Dedifferentiated amniotic fluid mesenchymal stem cell (primary cell): ENCODE measurements around the gene TEX54.
A peak's percentile ranks its signal among the peaks of the same experiment; 100 is the strongest.
"Not testable (repeated sequence)": the region's sequence is repeated elsewhere in the genome, so short reads cannot be mapped to it uniquely, and the experiment has no call there.

Experiments
- DNase-seq: peaks from one replicate; pipeline ENCODE4 v3.0.0-alpha.2; 2016; ENCODE audit errors: extremely low spot score

The TEX54 gene

GRCh38 chr11:62831520-62832335 is 913 bp downstream of the TEX54 start, which contains the start of gene STX5:
TSS of gene STX5 (minus strand) at chr11:62832051. CDS start at chr11:62831243, 808 bp downstream.
- DNase-seq = peak; percentile 99

GRCh38 chr11:62830904-62831519 is 1.6 kb downstream of the TEX54 start:
- DNase-seq = no peak

GRCh38 chr11:62828130-62828529 is 4.5 kb downstream of the TEX54 start:
- not testable (repeated sequence) for DNase-seq

GRCh38 chr11:62823677-62824076 is 9.0 kb downstream of the TEX54 start:
- DNase-seq = no peak

GRCh38 chr11:62817129-62817528 is 15.5 kb downstream of the TEX54 start:
- no peak for DNase-seq

GRCh38 chr11:62816557-62816956 is 16.1 kb downstream of the TEX54 start:
- no peak for DNase-seq

- no peak for DNase-seq
Measured at GRCh38 chr11:62811659-62812058, 21.0 kb downstream of the TEX54 start.

- no peak for DNase-seq
Measured at GRCh38 chr11:62810748-62811147, 21.9 kb downstream of the TEX54 start.

- no peak for DNase-seq
Measured at GRCh38 chr11:62806611-62807121, 26.0 kb downstream of the TEX54 start.

- DNase-seq = no peak
Measured at GRCh38 chr11:62805961-62806441, 26.6 kb downstream of the TEX54 start.

GRCh38 chr11:62805076-62805892 is 27.4 kb downstream of the TEX54 start, which contains the start of gene NXF1:
TSS of gene NXF1 (minus strand) at chr11:62805440. CDS start at chr11:62805356, 84 bp downstream.
- DNase-seq = peak; percentile 80

GRCh38 chr11:62804310-62805075 is 28.1 kb downstream of the TEX54 start:
- DNase-seq = peak; percentile 44

- DNase-seq = no peak
Measured at GRCh38 chr11:62801071-62801470, 31.6 kb downstream of the TEX54 start.

GRCh38 chr11:62799486-62799885 is 33.2 kb downstream of the TEX54 start:
- DNase-seq = no peak

GRCh38 chr11:62796281-62796680 is 36.4 kb downstream of the TEX54 start:
- no peak for DNase-seq

- no peak for DNase-seq
Measured at GRCh38 chr11:62794201-62794775, 38.4 kb downstream of the TEX54 start.

GRCh38 chr11:62792202-62792575 is 40.5 kb downstream of the TEX54 start:
- DNase-seq = no peak

- DNase-seq = peak; percentile 75
Measured at GRCh38 chr11:62791501-62792201, 41.0 kb downstream of the TEX54 start, which contains the start of gene TMEM223. TSS of gene TMEM223 (minus strand) at chr11:62792006. CDS start at chr11:62791994, 12 bp downstream.

- DNase-seq = no peak
Measured at GRCh38 chr11:62789576-62789975, 43.1 kb downstream of the TEX54 start.

- DNase-seq = no peak
Measured at GRCh38 chr11:62788991-62789390, 43.6 kb downstream of the TEX54 start.
